Measurements from ENCODE around the gene NXN.

GRCh38 chr17:798246-798645 lies 181.3 kb downstream of the NXN start:
- TF ChIP-seq CTCF (IDR thresholded peaks at IDR 0.05) (no peak), POLR2A (IDR thresholded peaks at IDR 0.05) (no peak), POLR2AphosphoS5 (IDR thresholded peaks at IDR 0.05; ENCODE audit: insufficient read depth in 1 of 2, low read depth in 1 of 2) (no peak)
